Measurements from ENCODE around the gene TSPAN1. TPM values are rescaled to one million over a fixed set of nuclear protein-coding genes. Genes with fewer than 3 reads are reported as not detected.

TSPAN1 gene
- polyA plus RNA-seq, 1 of the 3 experiments (the other 2 are of a cell fraction) = 12.2 TPM

DNA sequence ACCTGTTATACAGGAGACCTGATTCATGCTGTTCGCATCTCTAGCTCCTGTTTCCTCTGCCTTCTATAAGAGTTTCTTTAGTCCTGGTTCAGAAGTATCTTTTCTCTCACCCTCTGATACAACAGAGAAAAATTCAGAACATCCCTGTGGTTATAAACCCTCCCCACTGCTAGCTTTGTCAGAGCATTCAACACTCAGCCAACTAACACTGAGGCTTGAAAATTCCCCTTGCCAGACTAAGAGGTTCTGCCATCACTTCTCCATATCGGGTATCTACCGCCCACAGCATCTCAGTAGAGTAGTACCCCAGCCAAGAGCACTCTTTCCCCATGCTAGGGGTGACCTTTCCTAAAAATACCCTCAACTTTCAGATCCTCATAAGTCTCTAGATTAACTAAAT lies 22.9 kb upstream of the TSPAN1 start:
- H4K20me1 ChIP-seq (ENCODE audit: insufficient read depth) = no peaks in the 10 kb centered on the region
- H3K27me3 ChIP-seq (ENCODE audit: insufficient read depth) = no peaks in the 10 kb centered on the region
- no peak overlapping the region for H3K4me3 ChIP-seq (ENCODE audit: low read depth in 2 of 2, low read length in 1 of 2)
- no peak for DNase-seq
- H3K4me2 ChIP-seq = no peak overlapping the region
- no peaks in the 10 kb centered on the region for H3K36me3 ChIP-seq (replicated peaks in 1 of 2; ENCODE audit: control insufficient read depth in 1 of 2, insufficient read depth in 2 of 2, low read length in 1 of 2)
- H3K9ac ChIP-seq = no peak overlapping the region
- H3K79me2 ChIP-seq (ENCODE audit: insufficient read depth) = no peaks in the 10 kb centered on the region
- no peaks in the 10 kb centered on the region for H3F3A ChIP-seq (replicated peaks; ENCODE audit: insufficient read depth)
- POLR2A ChIA-PET = no interaction called here
- H3K27ac ChIP-seq (ENCODE audit: low read depth in 2 of 2, low read length in 1 of 2) = peak overlapping the region in 1 of 2 experiments; percentile 47; a peak in 2 of 4 replicates
- CTCF ChIA-PET = interaction anchor here (1.3 kb wide), 1 partner anchor 72 kb away, joined by 3 read pairs; no protein-coding TSS in a partner anchor
- H2AFZ ChIP-seq (ENCODE audit: low read depth) = no peak overlapping the region
- no peaks in the 10 kb centered on the region for H3K9me2 ChIP-seq
- 87% methylated on average over 3 of the region's 3 CpGs for WGBS (ENCODE audit: low lambda C conversion rate)
- no peaks in the 10 kb centered on the region for H3K9me3 ChIP-seq
- no peaks in the 10 kb centered on the region; a peak in 1 of 4 replicates for H3K4me1 ChIP-seq (ENCODE audit: control insufficient read depth in 1 of 2, insufficient read depth in 2 of 2, low read depth in 1 of 2, low read length in 1 of 2)
- TF ChIP-seq, protein P1, sequence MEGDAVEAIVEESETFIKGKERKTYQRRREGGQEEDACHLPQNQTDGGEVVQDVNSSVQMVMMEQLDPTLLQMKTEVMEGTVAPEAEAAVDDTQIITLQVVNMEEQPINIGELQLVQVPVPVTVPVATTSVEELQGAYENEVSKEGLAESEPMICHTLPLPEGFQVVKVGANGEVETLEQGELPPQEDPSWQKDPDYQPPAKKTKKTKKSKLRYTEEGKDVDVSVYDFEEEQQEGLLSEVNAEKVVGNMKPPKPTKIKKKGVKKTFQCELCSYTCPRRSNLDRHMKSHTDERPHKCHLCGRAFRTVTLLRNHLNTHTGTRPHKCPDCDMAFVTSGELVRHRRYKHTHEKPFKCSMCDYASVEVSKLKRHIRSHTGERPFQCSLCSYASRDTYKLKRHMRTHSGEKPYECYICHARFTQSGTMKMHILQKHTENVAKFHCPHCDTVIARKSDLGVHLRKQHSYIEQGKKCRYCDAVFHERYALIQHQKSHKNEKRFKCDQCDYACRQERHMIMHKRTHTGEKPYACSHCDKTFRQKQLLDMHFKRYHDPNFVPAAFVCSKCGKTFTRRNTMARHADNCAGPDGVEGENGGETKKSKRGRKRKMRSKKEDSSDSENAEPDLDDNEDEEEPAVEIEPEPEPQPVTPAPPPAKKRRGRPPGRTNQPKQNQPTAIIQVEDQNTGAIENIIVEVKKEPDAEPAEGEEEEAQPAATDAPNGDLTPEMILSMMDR (IDR thresholded peaks at IDR 0.05) = no peak
- peak; percentile 18; the same call in 1 of the 2 replicates for TF ChIP-seq FOSL2 (IDR thresholded peaks at IDR 0.05; ENCODE audit: borderline replicate concordance, low read depth)
- TF ChIP-seq TCF12 (IDR thresholded peaks at IDR 0.05) = 0 out of 2 replicates have a peak, but pooled peaks have one; percentile 9
- no peak for TF ChIP-seq JUND (IDR thresholded peaks at IDR 0.05)
- no peak for TF ChIP-seq TAF1 (IDR thresholded peaks at IDR 0.05; ENCODE audit: borderline replicate concordance, low read depth, low read length)

DNA sequence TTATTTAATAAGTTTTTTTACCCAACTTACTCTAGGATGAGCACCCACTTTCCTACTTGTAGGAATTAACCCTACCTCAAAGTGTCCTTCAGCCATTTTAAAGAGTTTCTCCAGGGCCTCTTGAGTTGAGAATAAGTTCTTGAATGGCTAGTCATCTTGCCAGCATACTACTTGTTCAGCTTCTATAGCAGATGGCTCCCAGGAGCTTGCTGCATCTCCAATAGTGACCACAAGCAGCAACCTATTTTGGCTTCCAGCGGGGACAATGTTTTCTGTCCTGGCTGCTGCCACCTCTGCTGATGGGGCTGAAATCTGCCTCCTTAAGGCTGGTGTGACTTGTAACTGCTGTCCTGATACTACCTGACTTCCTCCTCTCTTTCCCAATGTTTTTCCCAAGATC lies 21.7 kb upstream of the TSPAN1 start:
- POLR2A ChIA-PET = no interaction called here
- TF ChIP-seq GATA2 (CRISPR knock-in tag; IDR thresholded peaks at IDR 0.05) = no peak
- TF ChIP-seq, protein P1 (IDR thresholded peaks at IDR 0.05) = no peak
- DNase-seq = no peak
- H3K4me1 ChIP-seq (ENCODE audit: control insufficient read depth in 1 of 2, insufficient read depth in 2 of 2, low read depth in 1 of 2, low read length in 1 of 2) = no peaks in the 10 kb centered on the region; a peak in 1 of 4 replicates
- H3K4me3 ChIP-seq (ENCODE audit: low read depth in 2 of 2, low read length in 1 of 2) = no peak overlapping the region
- 92% methylated on average over 1 of the region's 1 CpG for WGBS (ENCODE audit: low lambda C conversion rate)
- no peaks in the 10 kb centered on the region for H3K36me3 ChIP-seq (replicated peaks in 1 of 2; ENCODE audit: control insufficient read depth in 1 of 2, insufficient read depth in 2 of 2, low read length in 1 of 2)
- no peaks in the 10 kb centered on the region for H3K27me3 ChIP-seq (ENCODE audit: insufficient read depth)
- no peaks in the 10 kb centered on the region for H3K9me2 ChIP-seq
- H3K27ac ChIP-seq (ENCODE audit: low read depth in 2 of 2, low read length in 1 of 2) = no peak overlapping the region
- no peak overlapping the region for H2AFZ ChIP-seq (ENCODE audit: low read depth)
- no peaks in the 10 kb centered on the region for H3K9me3 ChIP-seq
- CTCF ChIA-PET = interaction anchor here (0.6 kb wide), 1 partner anchor 1125 kb away, joined by 3 read pairs; no protein-coding TSS in a partner anchor
- no peak overlapping the region for H3K4me2 ChIP-seq
- H3F3A ChIP-seq (replicated peaks; ENCODE audit: insufficient read depth) = no peaks in the 10 kb centered on the region
- H4K20me1 ChIP-seq (ENCODE audit: insufficient read depth) = no peaks in the 10 kb centered on the region
- no peaks in the 10 kb centered on the region for H3K79me2 ChIP-seq (ENCODE audit: insufficient read depth)
- no peak overlapping the region for H3K9ac ChIP-seq

DNA sequence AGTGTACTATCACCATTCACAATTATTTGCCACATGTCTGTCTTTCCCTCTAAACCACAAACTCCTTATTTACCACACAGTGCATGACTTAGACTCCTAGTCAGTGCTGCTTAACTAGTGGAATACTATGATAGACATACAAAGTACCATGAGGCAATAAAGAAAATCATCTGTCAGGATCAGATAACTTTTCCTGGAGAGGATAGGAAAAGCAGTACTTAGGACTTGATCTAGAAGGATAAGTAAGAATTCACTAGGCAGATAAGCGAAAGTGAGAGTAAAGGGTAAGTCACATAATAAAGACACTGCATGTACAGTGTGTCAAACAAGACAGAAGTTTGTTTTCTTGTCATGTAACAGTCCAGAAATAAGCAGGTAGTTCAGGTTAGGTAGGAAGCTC lies 21.2 kb upstream of the TSPAN1 start:
- Histone ChIP-seq H3K4me3 (ENCODE audit: low read depth in 2 of 2, low read length in 1 of 2) (no peak overlapping the region), H3K27me3 (ENCODE audit: insufficient read depth) (no peaks in the 10 kb centered on the region), H4K20me1 (ENCODE audit: insufficient read depth) (no peaks in the 10 kb centered on the region), H3K9me2 (no peaks in the 10 kb centered on the region), H3F3A (replicated peaks; ENCODE audit: insufficient read depth) (no peaks in the 10 kb centered on the region), H3K79me2 (ENCODE audit: insufficient read depth) (no peaks in the 10 kb centered on the region), H3K9ac (no peak overlapping the region), H3K27ac (ENCODE audit: low read depth in 2 of 2, low read length in 1 of 2) (no peak overlapping the region), H3K4me2 (no peak overlapping the region), H3K36me3 (replicated peaks in 1 of 2; ENCODE audit: control insufficient read depth in 1 of 2, insufficient read depth in 2 of 2, low read length in 1 of 2) (no peaks in the 10 kb centered on the region), H3K9me3 (no peaks in the 10 kb centered on the region), H3K4me1 (ENCODE audit: control insufficient read depth in 1 of 2, insufficient read depth in 2 of 2, low read depth in 1 of 2, low read length in 1 of 2) (no peaks in the 10 kb centered on the region; a peak in 1 of 4 replicates), H2AFZ (ENCODE audit: low read depth) (no peak overlapping the region)
- TF ChIP-seq, protein P1 (IDR thresholded peaks at IDR 0.05) = no peak
- TF ChIP-seq GATA2 (CRISPR knock-in tag; IDR thresholded peaks at IDR 0.05) (no peak), FOXM1 (IDR thresholded peaks at IDR 0.05; ENCODE audit: low read depth) (no peak), RCOR1 (IDR thresholded peaks at IDR 0.05; ENCODE audit: low read length) (no peak)
- TF ChIP-seq, protein P2, sequence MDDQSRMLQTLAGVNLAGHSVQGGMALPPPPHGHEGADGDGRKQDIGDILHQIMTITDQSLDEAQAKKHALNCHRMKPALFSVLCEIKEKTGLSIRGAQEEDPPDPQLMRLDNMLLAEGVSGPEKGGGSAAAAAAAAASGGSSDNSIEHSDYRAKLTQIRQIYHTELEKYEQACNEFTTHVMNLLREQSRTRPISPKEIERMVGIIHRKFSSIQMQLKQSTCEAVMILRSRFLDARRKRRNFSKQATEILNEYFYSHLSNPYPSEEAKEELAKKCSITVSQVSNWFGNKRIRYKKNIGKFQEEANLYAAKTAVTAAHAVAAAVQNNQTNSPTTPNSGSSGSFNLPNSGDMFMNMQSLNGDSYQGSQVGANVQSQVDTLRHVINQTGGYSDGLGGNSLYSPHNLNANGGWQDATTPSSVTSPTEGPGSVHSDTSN (IDR thresholded peaks at IDR 0.05) = no peak
- TF ChIP-seq, protein P3, sequence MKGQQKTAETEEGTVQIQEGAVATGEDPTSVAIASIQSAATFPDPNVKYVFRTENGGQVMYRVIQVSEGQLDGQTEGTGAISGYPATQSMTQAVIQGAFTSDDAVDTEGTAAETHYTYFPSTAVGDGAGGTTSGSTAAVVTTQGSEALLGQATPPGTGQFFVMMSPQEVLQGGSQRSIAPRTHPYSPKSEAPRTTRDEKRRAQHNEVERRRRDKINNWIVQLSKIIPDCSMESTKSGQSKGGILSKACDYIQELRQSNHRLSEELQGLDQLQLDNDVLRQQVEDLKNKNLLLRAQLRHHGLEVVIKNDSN (IDR thresholded peaks at IDR 0.05; ENCODE audit: borderline replicate concordance, low read depth) = no peak
- DNase-seq = no peak
- CTCF ChIA-PET = interaction anchor here (0.6 to 1.0 kb wide), 2 partner anchors 116 to 1125 kb away, joined by 3 read pairs; no protein-coding TSS in a partner anchor
- 90% methylated on average over 1 of the region's 1 CpG for WGBS (ENCODE audit: low lambda C conversion rate)
- POLR2A ChIA-PET = no interaction called here
